ENCODE measurements around the gene ANXA2R. TPM values are rescaled to one million over a fixed set of nuclear protein-coding genes. Genes with fewer than 3 reads are reported as not detected.
"Not testable (repeated sequence)": the region's sequence is repeated elsewhere in the genome, so short reads cannot be mapped to it uniquely, and the experiment has no call there.

The ANXA2R gene
- total RNA-seq, 1 experiment from 2014 or later: 2.6 TPM

GRCh38 chr5:43061352-43062075 lies 21.4 kb upstream of the ANXA2R start:
- no peak for DNase-seq (ENCODE audit: low read depth)

GRCh38 chr5:43060020-43060419 lies 19.9 kb upstream of the ANXA2R start:
- DNase-seq (ENCODE audit: low read depth): not testable (repeated sequence)

GRCh38 chr5:43055098-43055497 lies 15.0 kb upstream of the ANXA2R start:
- DNase-seq (ENCODE audit: low read depth): not testable (repeated sequence)

DNA sequence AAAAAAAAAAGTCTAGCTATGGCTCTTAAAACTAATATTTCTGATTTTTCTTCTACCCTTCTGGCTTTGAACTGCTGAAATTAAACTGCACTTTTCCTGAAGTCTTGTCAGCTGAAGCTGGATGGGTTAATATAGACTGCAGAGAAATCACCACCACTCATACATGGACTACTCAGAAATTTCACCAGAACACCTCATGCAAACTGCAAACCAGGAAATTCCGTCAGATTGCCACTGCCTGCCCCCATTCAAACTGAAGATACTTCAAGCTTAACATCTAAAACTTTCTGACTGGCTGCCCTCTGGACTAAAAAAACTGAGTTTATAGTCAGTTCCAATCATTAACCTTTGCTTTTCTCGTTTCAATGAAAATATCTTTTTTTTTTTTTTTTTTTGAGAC lies 11.6 kb upstream of the ANXA2R start:
- DNase-seq (ENCODE audit: low read depth): no peak

- DNase-seq (ENCODE audit: low read depth): no peak
These were observed 10.3 kb upstream of the ANXA2R start for GRCh38 chr5:43050384-43050783.

DNA sequence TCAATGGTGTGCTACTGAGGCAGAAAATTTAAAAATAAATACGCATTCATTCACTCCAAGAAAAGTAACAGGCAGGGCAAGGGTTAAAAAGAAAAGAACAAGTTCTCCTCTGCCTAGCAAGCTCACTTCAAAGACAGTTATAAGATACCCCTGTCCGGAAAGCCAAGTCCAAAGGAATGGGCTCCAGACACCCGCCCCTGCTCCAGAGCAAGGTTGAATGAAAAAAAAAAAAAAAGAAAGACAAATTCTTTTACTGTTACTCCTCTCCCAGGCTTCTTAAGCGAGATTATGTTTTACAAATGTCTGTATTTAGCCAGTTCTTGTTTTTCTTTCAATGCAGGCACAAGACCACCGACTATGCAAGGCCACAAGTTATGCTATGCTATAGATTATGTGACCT lies 9.1 kb upstream of the ANXA2R start:
- no peak for DNase-seq (ENCODE audit: low read depth)

- no peak for DNase-seq (ENCODE audit: low read depth)
These were observed 6.4 kb upstream of the ANXA2R start for GRCh38 chr5:43046474-43046873.

GRCh38 chr5:43045236-43045635 lies 5.1 kb upstream of the ANXA2R start:
- DNase-seq (ENCODE audit: low read depth): no peak

DNA sequence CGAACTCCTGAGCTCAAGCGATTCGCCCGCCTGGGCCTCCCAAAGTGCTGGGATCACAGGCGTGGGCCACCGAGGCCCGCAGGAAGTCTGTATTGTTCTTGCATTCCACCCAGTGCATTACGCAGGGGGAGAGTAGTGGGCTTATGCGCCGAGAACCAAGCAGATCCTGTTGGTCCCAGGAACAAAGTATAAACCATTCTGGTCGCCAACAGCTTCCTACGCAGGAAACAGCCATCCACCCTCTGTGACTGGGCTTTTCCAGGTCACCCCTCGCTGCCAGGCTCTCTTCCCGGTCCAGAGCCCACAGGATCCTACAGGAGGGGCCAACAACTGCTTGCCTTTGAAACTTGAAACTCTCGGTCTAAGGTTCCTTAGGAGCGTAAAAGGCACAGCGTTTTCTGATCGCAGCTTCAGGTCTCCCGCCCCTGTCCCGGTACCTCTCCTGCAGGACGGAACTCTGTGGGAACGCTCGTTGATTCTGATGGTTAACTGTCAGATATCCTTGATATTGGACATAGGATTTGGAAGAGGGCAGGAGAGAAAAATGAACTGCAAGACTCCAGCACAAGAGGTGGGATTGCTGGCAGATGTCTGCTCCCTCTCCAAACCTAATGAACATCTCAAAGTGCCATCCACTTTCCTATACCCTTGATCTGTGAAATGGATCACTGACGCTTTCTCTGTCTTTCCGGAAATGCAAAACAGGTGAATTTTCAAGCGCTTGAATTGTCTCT lies 4.2 kb upstream of the ANXA2R start:
- DNase-seq (ENCODE audit: low read depth): no peak

DNA sequence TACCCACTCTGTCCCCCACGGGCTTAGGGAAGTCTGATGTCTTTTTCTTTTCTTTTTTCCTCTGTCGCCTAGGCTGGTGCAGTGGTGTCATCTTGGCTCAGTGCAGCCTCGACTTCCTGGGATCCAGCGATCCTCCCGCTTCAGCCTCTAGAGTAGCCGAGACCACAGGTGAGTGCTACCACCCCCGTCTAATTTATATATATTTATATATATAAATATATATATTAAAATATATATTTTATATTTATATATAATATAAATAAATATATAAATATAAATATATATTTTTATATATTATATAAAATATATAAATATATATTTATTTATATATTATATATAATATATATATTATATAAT lies 3.3 kb upstream of the ANXA2R start:
- no peak for DNase-seq (ENCODE audit: low read depth)

DNA sequence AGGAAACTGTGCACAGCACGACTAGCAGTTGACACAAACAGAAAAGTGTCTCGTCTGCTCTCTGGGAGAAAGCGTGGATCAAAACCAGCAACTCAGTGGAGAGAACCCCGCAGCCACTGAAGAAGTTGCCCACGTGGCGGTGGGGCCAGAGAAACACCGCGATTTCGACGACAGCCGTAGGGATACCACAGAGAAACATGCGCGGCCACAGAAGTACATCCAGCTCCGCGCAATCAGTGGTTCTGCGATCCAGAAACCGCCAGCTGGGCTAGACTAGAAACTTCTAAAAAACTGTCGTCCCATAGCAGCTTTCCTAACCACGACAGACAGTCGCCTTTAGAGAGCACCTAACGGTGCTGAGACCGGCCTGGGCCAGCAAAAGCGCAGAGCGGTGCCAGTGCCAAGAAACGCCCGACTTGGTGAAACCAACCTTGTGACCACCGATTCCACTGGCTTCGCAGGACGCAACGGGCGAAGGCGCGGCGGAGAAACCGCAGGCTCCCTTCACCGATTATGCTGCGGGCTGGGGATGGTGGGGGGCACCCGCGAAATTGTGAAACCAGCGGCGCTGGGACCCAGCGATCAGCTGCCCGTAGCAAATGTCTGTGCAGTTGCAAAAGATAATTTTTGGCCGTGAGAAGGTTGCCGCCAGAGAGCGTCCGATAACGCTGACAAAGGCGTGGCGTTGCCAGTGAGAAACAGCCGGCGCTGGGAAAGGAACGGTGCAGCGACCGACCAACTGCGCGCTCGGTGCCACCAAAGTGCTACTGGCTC lies 2.7 kb upstream of the ANXA2R start:
- DNase-seq (ENCODE audit: low read depth): peak; percentile 72

DNA sequence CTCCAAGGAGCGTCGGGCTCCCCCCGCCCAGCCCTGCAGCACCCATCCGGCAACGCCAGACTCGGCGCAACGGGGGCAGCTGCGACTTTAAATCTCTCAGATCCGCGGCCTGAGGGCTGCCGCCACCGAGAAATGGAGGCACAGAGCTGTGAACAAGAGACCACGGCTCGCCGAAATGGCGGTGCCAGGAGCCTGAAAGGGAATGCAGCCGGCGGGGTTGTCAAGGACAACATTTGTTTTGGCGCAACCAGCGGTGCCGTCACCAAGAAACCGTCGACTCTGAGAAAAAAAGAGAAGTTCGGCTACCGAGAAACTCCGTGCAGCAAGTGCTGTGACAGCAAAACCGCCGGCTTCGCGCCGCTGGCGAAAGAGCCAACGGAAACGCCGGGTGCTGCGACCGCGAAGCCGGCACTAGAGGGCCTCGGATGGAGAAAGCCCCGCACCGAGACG lies 2.1 kb upstream of the ANXA2R start:
- peak; percentile 72 for DNase-seq (ENCODE audit: low read depth)

GRCh38 chr5:43041669-43042175 lies 1.6 kb upstream of the ANXA2R start:
- peak; percentile 78 for DNase-seq (ENCODE audit: low read depth)

DNA sequence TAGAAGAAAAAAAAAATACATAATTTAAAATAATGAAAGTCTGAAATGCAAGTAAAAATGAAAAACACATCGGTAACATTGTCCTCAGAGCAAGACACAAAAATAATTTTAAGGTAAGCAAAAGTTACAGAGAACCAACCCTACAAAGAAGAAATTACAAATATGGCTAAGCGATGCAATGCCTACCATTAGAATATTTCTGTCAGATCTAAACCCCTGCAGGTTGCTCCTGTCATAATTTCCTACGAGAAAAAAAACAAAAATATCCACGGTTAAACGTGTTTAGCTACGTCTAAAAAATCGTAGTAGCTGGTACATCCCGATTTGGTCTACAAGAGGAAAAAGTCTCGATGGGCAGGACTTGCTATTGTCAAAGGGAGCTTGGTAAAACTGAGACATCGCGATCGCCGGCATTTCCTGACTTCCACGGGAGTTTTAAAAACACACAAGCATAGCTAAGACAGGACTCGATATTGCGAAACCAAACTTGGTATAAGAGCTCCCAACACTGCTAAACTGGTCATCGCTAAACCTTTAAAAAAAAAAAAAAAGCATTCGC lies 1.1 kb upstream of the ANXA2R start:
- DNase-seq (ENCODE audit: low read depth): peak; percentile 72

DNA sequence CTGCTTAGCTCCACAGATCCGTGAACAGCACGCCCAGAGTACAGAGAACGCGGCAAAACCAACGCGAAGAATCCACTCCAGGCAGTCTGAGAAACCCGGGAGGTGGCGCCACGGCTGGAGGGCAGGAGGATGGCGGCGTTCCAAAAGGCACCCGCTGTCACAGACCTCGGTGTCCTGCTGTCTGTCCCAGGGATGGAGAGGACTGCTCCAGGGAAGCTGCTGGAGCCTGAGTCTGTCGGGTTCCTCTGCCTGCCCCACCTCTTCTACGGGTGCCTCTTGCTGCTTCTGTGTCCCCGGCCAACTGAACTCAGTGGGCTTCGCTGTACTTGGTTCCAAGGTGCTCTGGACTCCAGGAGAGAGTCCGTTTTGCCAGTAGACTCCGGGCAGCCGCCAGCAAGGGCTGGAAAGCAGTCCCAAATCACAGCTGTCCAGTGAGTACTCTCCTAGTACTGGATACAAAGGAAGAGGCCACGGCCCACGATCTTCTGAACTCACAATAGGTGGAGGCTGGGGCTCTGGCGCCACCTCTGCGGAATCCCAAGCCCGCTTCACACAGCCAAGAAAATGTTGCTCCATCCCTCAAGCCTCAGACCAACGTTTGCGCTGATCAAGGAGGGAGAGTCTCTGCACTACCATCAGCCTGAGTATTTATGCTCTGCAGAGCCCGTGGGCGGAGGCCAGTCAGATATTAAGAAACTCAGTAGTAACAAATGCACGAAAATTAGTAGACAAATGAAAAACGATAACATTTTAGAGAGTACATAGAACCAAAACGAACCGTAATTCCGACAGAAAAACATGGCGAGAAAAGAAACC lies 440 bp downstream of the ANXA2R start:
- DNase-seq (ENCODE audit: low read depth): peak; percentile 79

DNA sequence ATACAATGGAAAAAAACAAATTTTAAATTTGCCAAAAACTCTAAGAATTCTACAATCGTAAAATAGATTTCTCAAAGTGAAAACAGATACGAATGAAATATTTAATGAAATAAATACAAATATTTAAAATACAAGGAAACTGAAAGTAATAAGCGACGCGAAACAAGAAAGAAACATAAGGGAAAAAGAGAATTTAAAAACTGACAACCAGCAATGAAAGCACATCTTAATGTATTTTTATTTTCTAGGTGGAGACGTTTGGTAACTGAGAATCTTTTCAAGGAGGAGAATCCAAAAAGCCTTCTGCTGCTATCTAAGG lies 1.0 kb downstream of the ANXA2R start:
- DNase-seq (ENCODE audit: low read depth): no peak

- DNase-seq (ENCODE audit: low read depth): no peak
These were observed 1.6 kb downstream of the ANXA2R start for GRCh38 chr5:43038496-43038989.

- DNase-seq (ENCODE audit: low read depth): no peak
These were observed 2.3 kb downstream of the ANXA2R start for GRCh38 chr5:43037636-43038495.

DNA sequence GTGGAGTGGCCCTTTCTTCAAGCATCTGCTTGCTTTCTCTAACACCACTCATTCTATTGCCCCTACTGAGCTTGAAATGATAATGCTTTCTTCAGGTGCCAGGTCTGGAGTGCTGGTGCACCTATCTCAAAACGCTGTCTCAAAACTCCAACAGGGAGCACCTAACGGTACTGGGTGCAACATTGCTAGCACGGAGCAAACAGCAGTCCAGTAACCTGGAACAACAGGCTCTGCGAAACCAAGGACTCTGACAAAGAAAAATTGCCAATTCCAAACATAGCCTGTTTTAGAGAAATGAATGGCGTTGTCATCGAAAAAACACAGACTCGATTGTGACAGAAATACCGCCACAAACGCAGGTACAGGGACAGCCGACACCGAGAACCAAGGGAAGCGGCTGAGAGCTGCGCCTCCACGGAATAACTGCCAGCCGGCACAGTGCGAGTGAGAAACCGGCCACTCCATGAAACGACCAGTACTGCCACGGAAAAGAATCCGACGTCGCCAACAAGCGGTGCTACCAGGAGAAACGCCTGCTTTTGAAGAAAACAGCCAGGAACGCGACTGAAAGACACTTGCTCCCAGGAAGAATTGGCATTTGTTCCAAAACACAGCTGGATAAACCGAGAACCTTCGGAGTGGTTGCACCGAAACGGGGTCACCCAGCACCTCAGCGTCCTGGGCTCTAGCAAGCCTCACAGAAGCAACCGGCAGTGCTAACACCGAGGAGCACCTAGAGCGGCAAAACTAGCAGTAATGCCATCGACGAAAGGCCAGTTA lies 3.1 kb downstream of the ANXA2R start:
- DNase-seq (ENCODE audit: low read depth): no peak

Measured in RPMI7951 (cell line).